BLaER1 treated with 17β-estradiol and CSF1 and Interleukin-3, amounts not matched to agents 10 nM and 100 nM (cell line): Measurements from ENCODE around the gene DUSP28.

Source experiments
- H3K27ac ChIP-seq, 11 experiments: shearing (Covaris generic); formaldehyde crosslinking; 2 replicates each; pipeline ENCODE4 v1.8.1; 2022
- H3K27me3 ChIP-seq, 11 experiments: shearing (Covaris generic); formaldehyde crosslinking; 2 replicates each; pipeline ENCODE4 v1.8.1; 2022
- H3K36me3 ChIP-seq, 11 experiments: shearing (Covaris generic); formaldehyde crosslinking; 2 replicates each; pipeline ENCODE4 v1.8.1; 2022
- H3K4me1 ChIP-seq, 10 experiments: shearing (Covaris generic); formaldehyde crosslinking; 2 replicates each; pipeline ENCODE4 v1.8.1; 2022
- H3K4me2 ChIP-seq, 11 experiments: shearing (Covaris generic); formaldehyde crosslinking; 2 replicates each; pipeline ENCODE4 v1.8.1; 2022
- H3K4me3 ChIP-seq, 10 experiments: shearing (Covaris generic); formaldehyde crosslinking; 2 replicates each; pipeline ENCODE4 v1.8.1; 2022
- H3K9ac ChIP-seq, 11 experiments: shearing (Covaris generic); formaldehyde crosslinking; 2 replicates each; pipeline ENCODE4 v1.8.1; 2022
- H3K9me3 ChIP-seq, 11 experiments: shearing (Covaris generic); formaldehyde crosslinking; replicated peaks in 1 of 11; 2 replicates each; pipeline ENCODE4 v1.8.1; 2022
- H4K20me1 ChIP-seq, 11 experiments: shearing (Covaris generic); formaldehyde crosslinking; 2 replicates each; pipeline ENCODE4 v1.8.1; 2022
- Cebpa-rat ChIP-seq, 11 experiments: shearing (Covaris generic); IDR thresholded peaks; 2 replicates each; pipeline ENCODE4 v1.8.1; 2022

DUSP28 gene

GRCh38 chr2:240602266-240603050 lies 42.3 kb downstream of the DUSP28 start:
- Histone ChIP-seq H4K20me1 (peaks cover 0 to 42% (median 16%) of the 10 kb centered on the region in 11 experiments; a peak in 13 of 22 replicates), H3K4me1 (peaks cover 0 to 11% (median 7%) of the 10 kb centered on the region in 10 experiments; a peak in 9 of 20 replicates), H3K27me3 (no peaks in the 10 kb centered on the region), H3K4me3 (no peak overlapping the region), H3K4me2 (no peak overlapping the region), H3K9ac (no peak overlapping the region), H3K27ac (no peak overlapping the region), H3K36me3 (peaks cover 28 to 60% (median 55%) of the 10 kb centered on the region in 11 experiments), H3K9me3 (no peaks in the 10 kb centered on the region)
- no peak for TF ChIP-seq Cebpa-rat (IDR thresholded peaks at IDR 0.05)

- no peak overlapping the region for H3K9ac ChIP-seq
- no peaks in the 10 kb centered on the region for H3K27me3 ChIP-seq
- H4K20me1 ChIP-seq: peaks cover 0 to 34% (median 10%) of the 10 kb centered on the region in 11 experiments; a peak in 9 of 22 replicates
- peaks cover 20 to 52% (median 47%) of the 10 kb centered on the region in 11 experiments for H3K36me3 ChIP-seq
- peaks cover 0 to 11% (median 7%) of the 10 kb centered on the region in 10 experiments; a peak in 9 of 20 replicates for H3K4me1 ChIP-seq
- H3K27ac ChIP-seq: no peak overlapping the region; a peak in 1 of 22 replicates
- H3K4me3 ChIP-seq: no peak overlapping the region
- TF ChIP-seq Cebpa-rat (IDR thresholded peaks at IDR 0.05): no peak
- H3K4me2 ChIP-seq: no peak overlapping the region; a peak in 1 of 22 replicates
- H3K9me3 ChIP-seq: no peaks in the 10 kb centered on the region
These were observed 43.1 kb downstream of the DUSP28 start for GRCh38 chr2:240603081-240603835.

GRCh38 chr2:240603846-240604245 lies 43.7 kb downstream of the DUSP28 start:
- peaks cover 14 to 46% (median 41%) of the 10 kb centered on the region in 11 experiments; a peak in 21 of 22 replicates for H3K36me3 ChIP-seq
- peaks cover 0 to 11% (median 7%) of the 10 kb centered on the region in 10 experiments; a peak in 9 of 20 replicates for H3K4me1 ChIP-seq
- H4K20me1 ChIP-seq: peaks cover 0 to 28% (median 7%) of the 10 kb centered on the region in 11 experiments; a peak in 9 of 22 replicates
- no peak for TF ChIP-seq Cebpa-rat (IDR thresholded peaks at IDR 0.05)
- H3K27me3 ChIP-seq: no peaks in the 10 kb centered on the region
- peak overlapping the region in 1 of 11 experiments; percentile 29; a peak in 1 of 22 replicates for H3K9ac ChIP-seq
- peak overlapping the region in 1 of 11 experiments; percentile 10; a peak in 2 of 22 replicates for H3K27ac ChIP-seq
- no peak overlapping the region for H3K4me3 ChIP-seq
- H3K9me3 ChIP-seq: no peaks in the 10 kb centered on the region
- H3K4me2 ChIP-seq: peak overlapping the region in 1 of 11 experiments; percentile 40; a peak in 2 of 22 replicates

- no peak overlapping the region for H3K4me3 ChIP-seq
- H3K36me3 ChIP-seq: peaks cover 8 to 41% (median 35%) of the 10 kb centered on the region in 11 experiments; a peak in 21 of 22 replicates
- peaks cover 0 to 11% (median 7%) of the 10 kb centered on the region in 10 experiments; a peak in 9 of 20 replicates for H3K4me1 ChIP-seq
- no peak for TF ChIP-seq Cebpa-rat (IDR thresholded peaks at IDR 0.05)
- no peaks in the 10 kb centered on the region for H3K9me3 ChIP-seq
- H3K27ac ChIP-seq: peak overlapping the region in 1 of 11 experiments; percentile 10; a peak in 2 of 22 replicates
- H4K20me1 ChIP-seq: peaks cover 0 to 23% (median 7%) of the 10 kb centered on the region in 11 experiments; a peak in 9 of 22 replicates
- no peaks in the 10 kb centered on the region for H3K27me3 ChIP-seq
- peak overlapping the region in 1 of 11 experiments; percentile 29; a peak in 1 of 22 replicates for H3K9ac ChIP-seq
- H3K4me2 ChIP-seq: peak overlapping the region in 1 of 11 experiments; percentile 40; a peak in 1 of 22 replicates
These were observed 44.3 kb downstream of the DUSP28 start for GRCh38 chr2:240604291-240604938.

- Histone ChIP-seq H3K9ac (no peak overlapping the region), H3K4me2 (no peak overlapping the region), H4K20me1 (peaks cover 0 to 19% (median 6%) of the 10 kb centered on the region in 11 experiments; a peak in 9 of 22 replicates), H3K27me3 (no peaks in the 10 kb centered on the region), H3K9me3 (no peaks in the 10 kb centered on the region), H3K36me3 (peaks cover 5 to 34% (median 28%) of the 10 kb centered on the region in 11 experiments; a peak in 18 of 22 replicates), H3K27ac (peak overlapping the region in 1 of 11 experiments; percentile 5; a peak in 1 of 22 replicates), H3K4me3 (no peak overlapping the region), H3K4me1 (peaks cover 0 to 11% (median 7%) of the 10 kb centered on the region in 10 experiments; a peak in 9 of 20 replicates)
- no peak for TF ChIP-seq Cebpa-rat (IDR thresholded peaks at IDR 0.05)
These were observed 45.0 kb downstream of the DUSP28 start for GRCh38 chr2:240604939-240605716.

GRCh38 chr2:240605867-240606743 lies 45.9 kb downstream of the DUSP28 start:
- Histone ChIP-seq H3K27ac (no peak overlapping the region), H3K4me3 (no peak overlapping the region), H3K4me1 (peaks cover 0 to 14% (median 7%) of the 10 kb centered on the region in 10 experiments; a peak in 14 of 20 replicates), H4K20me1 (peaks cover 0 to 10% (median 0%) of the 10 kb centered on the region in 11 experiments; a peak in 4 of 22 replicates), H3K9ac (no peak overlapping the region), H3K36me3 (peaks cover 0 to 24% (median 18%) of the 10 kb centered on the region in 11 experiments; a peak in 13 of 22 replicates), H3K4me2 (no peak overlapping the region), H3K27me3 (no peaks in the 10 kb centered on the region), H3K9me3 (no peaks in the 10 kb centered on the region)
- TF ChIP-seq Cebpa-rat (IDR thresholded peaks at IDR 0.05): no peak

- no peak for TF ChIP-seq Cebpa-rat (IDR thresholded peaks at IDR 0.05)
- Histone ChIP-seq H3K4me1 (peaks cover 20 to 47% (median 32%) of the 10 kb centered on the region in 10 experiments), H3K27ac (peak overlapping the region in 7 of 11 experiments; percentile 53 to 85 (median 69); a peak in 15 of 22 replicates), H3K4me2 (peak overlapping the region; percentile 46 to 92 (median 70)), H3K36me3 (peaks cover 0 to 19% (median 7%) of the 10 kb centered on the region in 11 experiments; a peak in 10 of 22 replicates), H3K9me3 (peaks cover 0 to 8% (median 6%) of the 10 kb centered on the region in 11 experiments; a peak in 18 of 22 replicates), H3K27me3 (no peaks in the 10 kb centered on the region), H3K4me3 (no peak overlapping the region; a peak in 1 of 20 replicates), H3K9ac (peak overlapping the region in 4 of 11 experiments; percentile 8 to 51 (median 41); a peak in 5 of 22 replicates), H4K20me1 (no peaks in the 10 kb centered on the region)
These were observed 51.5 kb downstream of the DUSP28 start for GRCh38 chr2:240611601-240612210.
